Spleen (tissue), 7 donors: Measurements from ENCODE around the gene SLC2A9.

Experiments used
- CTCF ChIP-seq, 11 experiments: fragments of 200-600 bp in 7 of 11; fragments of 450-650 bp in 4 of 11; sonication (generic) in 4 of 11; IDR thresholded peaks in 8 of 11; conservative IDR thresholded peaks in 3 of 11; 1 replicate in 7 of 11; 2 replicates in 4 of 11; pipeline versions ENCODE4 v1.4.0 to v1.8.0; 2016 to 2021; ENCODE audit warnings: antibody characterized with exemption in 11 of 11, inconsistent platforms in 4 of 11, mild to moderate bottlenecking in 1 of 11
- POLR2A ChIP-seq, 3 donors: fragments of 450-650 bp; IDR thresholded peaks; one replicate each; pipeline ENCODE4 v1.5.1; 2017; ENCODE audit warnings: antibody characterized with exemption in 3 of 3, mild to moderate bottlenecking in 1 of 3
- POLR2AphosphoS5 ChIP-seq, 3 donors: sonication (generic); formaldehyde crosslinking; IDR thresholded peaks; one replicate each; pipeline ENCODE4 v1.5.1; 2017; ENCODE audit warnings: antibody characterized with exemption in 3 of 3
- donor health status: DM: no; HTN: no; CAD: no; lungs with moderate emphysema.
- donor health status: DM: no; HTN: no; CAD: no.
- donor health status: DM: no; HTN: no; CAD: no.

GRCh38 chr4:10053635-10054453, 32.5 kb upstream of the SLC2A9 start:
- no peak for TF ChIP-seq POLR2A (IDR thresholded peaks at IDR 0.05)
- TF ChIP-seq CTCF (IDR thresholded peaks at IDR 0.05 in 8 of 11, conservative IDR thresholded peaks at IDR 0.05 in 3 of 11): no peak
- no peak for TF ChIP-seq POLR2AphosphoS5 (IDR thresholded peaks at IDR 0.05)
